Colon (tissue), 2 donors: ENCODE measurements around the gene IFNGR1.

Source experiments
- FAIRE-seq: peaks from 2 replicates; lab custom pipeline; 2012; peaks lifted over from hg19 to GRCh38; lab: Jason Lieb, UNC
- donor health status: control.
- donor health status: control.

The IFNGR1 gene

GRCh38 chr6:137149035-137149393 is 70.2 kb downstream of the IFNGR1 start:
- no peak for FAIRE-seq

GRCh38 chr6:137148306-137149034 is 70.7 kb downstream of the IFNGR1 start:
- FAIRE-seq: no peak
